ENCODE measurements around the gene TJP3. TPM values are rescaled to one million over a fixed set of nuclear protein-coding genes. Genes with fewer than 3 reads are reported as not detected.

Gene TJP3
- total RNA-seq, 2 donors from 2014 or later, result 15.7 to 25.9 TPM

GRCh38 chr19:3710265-3710812 lies 2.2 kb downstream of the TJP3 start:
- H3K9ac ChIP-seq (ENCODE audit: extremely low read depth, low read length, poor library complexity, severe bottlenecking), result no peak overlapping the region
- H3K27ac Mint-ChIP-seq, result peak overlapping the region; percentile 28
- H3K4me1 ChIP-seq (ENCODE audit: control insufficient read depth, insufficient read depth, low read length), result no peaks in the 10 kb centered on the region
- 77 to 79% methylated on average over 15 to 20 of the region's 20 CpGs for WGBS, 2 experiments (ENCODE audit: insufficient coverage in 1 of 2, insufficient read length in 1 of 2)
- no peak overlapping the region for H3K4me3 Mint-ChIP-seq
- H3K27ac ChIP-seq (ENCODE audit: low read depth, low read length), result no peak overlapping the region
- no peaks in the 10 kb centered on the region for H3K27me3 ChIP-seq (ENCODE audit: control insufficient read depth, insufficient read depth, low read length, poor library complexity, severe bottlenecking)
- no peaks in the 10 kb centered on the region for H3K9me3 Mint-ChIP-seq
- no peaks in the 10 kb centered on the region for H3K36me3 ChIP-seq (ENCODE audit: control insufficient read depth, insufficient read depth, low read length)
- H3K27me3 Mint-ChIP-seq (ENCODE audit: insufficient read depth), result peaks cover 2% of the 10 kb centered on the region
- peaks cover 3% of the 10 kb centered on the region for H3K4me1 Mint-ChIP-seq
- peak; percentile 70 for DNase-seq
- H3K9me3 ChIP-seq (ENCODE audit: control insufficient read depth, low read length), result no peaks in the 10 kb centered on the region
- no peak for TF ChIP-seq CTCF (conservative IDR thresholded peaks at IDR 0.05)
- no peaks in the 10 kb centered on the region for H3K36me3 Mint-ChIP-seq (ENCODE audit: low read depth)
- no peak overlapping the region for H3K4me3 ChIP-seq (ENCODE audit: low read length)

- no peak overlapping the region for H3K27ac Mint-ChIP-seq
- H3K4me1 Mint-ChIP-seq, result peaks cover 3% of the 10 kb centered on the region
- no peak overlapping the region for H3K9ac ChIP-seq (ENCODE audit: extremely low read depth, low read length, poor library complexity, severe bottlenecking)
- H3K27me3 ChIP-seq (ENCODE audit: control insufficient read depth, insufficient read depth, low read length, poor library complexity, severe bottlenecking), result no peaks in the 10 kb centered on the region
- H3K36me3 Mint-ChIP-seq (ENCODE audit: low read depth), result no peaks in the 10 kb centered on the region
- H3K4me1 ChIP-seq (ENCODE audit: control insufficient read depth, insufficient read depth, low read length), result no peaks in the 10 kb centered on the region
- H3K27ac ChIP-seq (ENCODE audit: low read depth, low read length), result no peak overlapping the region
- H3K4me3 Mint-ChIP-seq, result no peak overlapping the region
- H3K4me3 ChIP-seq (ENCODE audit: low read length), result no peak overlapping the region
- peaks cover 2% of the 10 kb centered on the region for H3K27me3 Mint-ChIP-seq (ENCODE audit: insufficient read depth)
- 82 to 86% methylated on average over 12 to 23 of the region's 23 CpGs for WGBS, 2 experiments (ENCODE audit: insufficient coverage in 1 of 2, insufficient read length in 1 of 2)
- no peak for DNase-seq
- no peak for TF ChIP-seq CTCF (conservative IDR thresholded peaks at IDR 0.05)
- no peaks in the 10 kb centered on the region for H3K36me3 ChIP-seq (ENCODE audit: control insufficient read depth, insufficient read depth, low read length)
- H3K9me3 ChIP-seq (ENCODE audit: control insufficient read depth, low read length), result no peaks in the 10 kb centered on the region
- H3K9me3 Mint-ChIP-seq, result no peaks in the 10 kb centered on the region
Measured at GRCh38 chr19:3712663-3713611, 4.8 kb downstream of the TJP3 start.

- no peaks in the 10 kb centered on the region for H3K27me3 Mint-ChIP-seq (ENCODE audit: insufficient read depth)
- 93% methylated on average over 16 of the region's 16 CpGs for WGBS, 2 experiments (ENCODE audit: insufficient coverage in 1 of 2, insufficient read length in 1 of 2)
- H3K9ac ChIP-seq (ENCODE audit: extremely low read depth, low read length, poor library complexity, severe bottlenecking), result no peak overlapping the region
- H3K27me3 ChIP-seq (ENCODE audit: control insufficient read depth, insufficient read depth, low read length, poor library complexity, severe bottlenecking), result no peaks in the 10 kb centered on the region
- no peaks in the 10 kb centered on the region for H3K36me3 ChIP-seq (ENCODE audit: control insufficient read depth, insufficient read depth, low read length)
- DNase-seq, result no peak
- H3K4me1 ChIP-seq (ENCODE audit: control insufficient read depth, insufficient read depth, low read length), result no peaks in the 10 kb centered on the region
- no peaks in the 10 kb centered on the region for H3K9me3 ChIP-seq (ENCODE audit: control insufficient read depth, low read length)
- H3K27ac ChIP-seq (ENCODE audit: low read depth, low read length), result no peak overlapping the region
- no peak overlapping the region for H3K4me3 ChIP-seq (ENCODE audit: low read length)
- no peaks in the 10 kb centered on the region for H3K36me3 Mint-ChIP-seq (ENCODE audit: low read depth)
- no peak overlapping the region for H3K27ac Mint-ChIP-seq
- H3K4me3 Mint-ChIP-seq, result no peak overlapping the region
- TF ChIP-seq CTCF (conservative IDR thresholded peaks at IDR 0.05), result no peak
- H3K9me3 Mint-ChIP-seq, result no peaks in the 10 kb centered on the region
- H3K4me1 Mint-ChIP-seq, result no peaks in the 10 kb centered on the region
Measured at GRCh38 chr19:3716147-3716668, 8.0 kb downstream of the TJP3 start.

Measured in endodermal cell (in vitro differentiated cells).